ENCODE data around the gene POLR2E.

Gene POLR2E

DNA sequence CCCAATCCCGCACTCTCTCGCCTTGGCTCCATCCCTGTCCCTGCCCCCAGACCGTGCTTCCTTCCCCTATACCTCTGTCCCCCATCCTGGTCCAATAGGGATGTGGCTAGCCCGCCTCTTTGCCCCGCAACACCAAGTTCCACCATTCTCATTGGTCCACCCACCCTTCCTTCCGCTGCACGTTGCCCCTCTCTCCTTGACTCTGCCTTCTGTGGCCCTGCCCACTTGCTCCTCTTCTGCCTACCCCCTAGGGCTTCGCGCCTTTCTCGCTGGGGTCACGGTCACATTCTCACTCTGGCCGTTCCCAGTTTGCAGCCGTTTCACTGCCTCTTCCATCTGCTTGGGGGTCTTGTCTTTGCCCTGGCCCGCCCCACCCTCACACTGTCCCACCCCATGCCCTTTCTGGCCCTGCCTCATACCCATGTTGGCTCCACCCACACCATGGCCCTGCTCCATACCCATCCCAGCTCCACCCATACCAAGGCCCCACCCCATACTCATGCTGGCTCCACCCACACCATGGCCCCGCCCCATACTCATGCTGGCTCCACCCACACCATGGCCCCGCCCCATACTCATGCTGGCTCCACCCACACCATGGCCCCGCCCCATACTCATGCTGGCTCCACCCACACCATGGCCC is 32.7 kb downstream of the POLR2E start:
- no peak for DNase-seq

DNA sequence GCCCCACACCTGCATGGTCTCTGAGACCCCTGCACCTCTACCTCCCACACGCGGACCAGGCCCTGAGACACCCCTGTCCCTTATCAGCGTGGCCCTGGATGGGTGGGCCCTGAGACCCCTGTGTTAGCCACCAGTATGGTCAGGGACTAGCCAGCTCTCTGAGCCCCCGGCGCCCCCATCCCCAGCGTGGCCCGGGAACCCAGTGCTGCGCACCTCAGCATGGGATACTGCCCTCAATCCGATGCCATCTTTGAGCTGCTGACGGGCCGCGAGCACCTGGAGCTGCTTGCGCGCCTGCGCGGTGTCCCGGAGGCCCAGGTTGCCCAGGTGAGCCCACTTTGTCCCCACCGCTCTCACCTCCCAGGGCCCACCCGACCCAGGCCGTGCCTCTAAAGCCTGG is 33.2 kb downstream of the POLR2E start:
- no peak for DNase-seq

DNA sequence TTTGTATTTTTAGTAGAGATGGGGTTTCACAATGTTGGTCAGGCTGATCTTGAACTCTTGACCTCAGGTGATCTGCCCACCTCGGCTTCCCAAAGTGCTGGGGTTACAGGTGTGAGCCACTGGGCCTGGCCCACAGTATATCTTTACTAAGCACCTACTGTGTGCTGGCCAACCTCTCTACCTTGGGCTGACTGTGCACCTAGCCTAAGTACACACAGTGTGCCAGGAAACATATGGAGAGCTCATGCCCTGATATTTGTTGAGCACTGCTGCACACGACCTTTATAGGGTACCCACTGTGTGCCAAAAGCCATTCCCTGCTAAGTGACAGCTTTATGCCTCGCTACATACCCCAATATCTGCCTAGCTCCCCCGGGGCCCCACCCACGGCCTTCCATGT is 34.5 kb downstream of the POLR2E start:
- DNase-seq, result no peak

DNA sequence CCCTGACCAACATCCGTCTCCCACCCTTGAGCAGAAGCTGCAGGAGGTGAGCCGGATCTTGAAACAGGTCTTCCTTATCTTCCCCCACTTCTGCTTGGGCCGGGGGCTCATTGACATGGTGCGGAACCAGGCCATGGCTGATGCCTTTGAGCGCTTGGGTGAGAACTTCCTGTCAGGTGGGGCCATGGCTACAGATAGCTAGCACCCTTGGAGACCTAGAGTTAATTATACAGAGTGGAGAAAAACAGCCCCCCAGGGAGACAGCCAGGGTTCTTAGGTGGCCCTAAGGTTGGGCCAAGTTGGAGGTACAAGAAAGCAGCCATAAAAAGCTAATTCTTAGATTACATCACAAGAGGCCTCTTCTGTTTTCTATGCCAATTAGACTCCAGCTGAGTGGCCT is 37.1 kb downstream of the POLR2E start:
- DNase-seq, result no peak

DNA sequence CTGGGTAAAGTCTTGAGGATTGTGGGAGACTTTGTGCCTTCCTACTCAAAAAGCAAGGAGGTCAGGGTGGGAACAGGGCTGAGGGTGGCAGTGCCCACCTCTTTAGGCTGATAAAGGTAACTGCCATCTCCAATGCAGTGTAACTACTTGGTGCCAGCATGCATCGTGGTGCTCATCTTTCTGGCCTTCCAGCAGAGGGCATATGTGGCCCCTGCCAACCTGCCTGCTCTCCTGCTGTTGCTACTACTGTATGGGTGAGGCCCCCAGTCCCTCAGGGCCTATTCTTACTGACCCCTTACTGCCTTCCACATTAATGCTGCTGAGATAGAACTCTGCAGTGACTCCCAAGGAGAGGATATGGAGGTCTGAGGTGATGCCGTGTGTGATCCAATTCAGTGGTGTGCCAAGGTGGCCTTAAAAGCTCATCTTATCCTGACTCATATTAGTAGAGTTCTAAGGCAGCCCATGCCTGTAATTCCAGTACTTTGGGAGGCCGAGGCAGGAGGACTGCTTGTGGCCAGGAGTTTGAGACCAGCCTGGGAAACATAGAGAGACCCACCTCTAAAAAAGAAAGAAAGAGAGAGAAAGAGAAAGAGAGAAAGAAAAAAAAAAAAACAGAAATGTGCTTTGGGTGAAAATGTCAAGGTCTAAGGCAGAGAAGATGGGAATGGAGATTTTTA is 37.9 kb downstream of the POLR2E start:
- peak; percentile 82 for DNase-seq

DNA sequence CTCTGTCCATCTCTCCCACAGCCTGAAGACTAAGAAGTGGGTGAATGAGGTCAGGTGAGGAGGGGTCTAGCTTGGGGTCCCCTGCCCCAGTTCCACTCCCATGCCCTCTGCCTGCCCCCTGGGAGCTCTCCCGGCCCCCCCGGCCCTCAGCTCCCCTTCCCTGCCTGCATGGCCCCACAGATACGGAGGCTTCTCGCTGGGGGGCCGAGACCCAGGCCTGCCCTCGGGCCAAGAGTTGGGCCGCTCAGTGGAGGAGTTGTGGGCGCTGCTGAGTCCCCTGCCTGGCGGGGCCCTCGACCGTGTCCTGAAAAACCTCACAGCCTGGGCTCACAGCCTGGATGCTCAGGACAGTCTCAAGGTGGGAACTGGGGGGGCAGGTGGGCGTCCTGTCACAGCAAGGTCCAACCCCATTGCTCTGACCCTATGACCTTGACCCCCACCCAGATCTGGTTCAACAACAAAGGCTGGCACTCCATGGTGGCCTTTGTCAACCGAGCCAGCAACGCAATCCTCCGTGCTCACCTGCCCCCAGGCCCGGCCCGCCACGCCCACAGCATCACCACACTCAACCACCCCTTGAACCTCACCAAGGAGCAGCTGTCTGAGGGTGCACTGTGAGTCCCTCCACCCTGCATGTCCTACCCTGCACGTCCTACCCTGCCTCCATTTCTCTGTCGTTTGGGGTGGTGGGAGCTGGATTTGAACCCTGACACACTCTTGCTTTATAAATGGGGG is 39.1 kb downstream of the POLR2E start:
- DNase-seq, result no peak

DNA sequence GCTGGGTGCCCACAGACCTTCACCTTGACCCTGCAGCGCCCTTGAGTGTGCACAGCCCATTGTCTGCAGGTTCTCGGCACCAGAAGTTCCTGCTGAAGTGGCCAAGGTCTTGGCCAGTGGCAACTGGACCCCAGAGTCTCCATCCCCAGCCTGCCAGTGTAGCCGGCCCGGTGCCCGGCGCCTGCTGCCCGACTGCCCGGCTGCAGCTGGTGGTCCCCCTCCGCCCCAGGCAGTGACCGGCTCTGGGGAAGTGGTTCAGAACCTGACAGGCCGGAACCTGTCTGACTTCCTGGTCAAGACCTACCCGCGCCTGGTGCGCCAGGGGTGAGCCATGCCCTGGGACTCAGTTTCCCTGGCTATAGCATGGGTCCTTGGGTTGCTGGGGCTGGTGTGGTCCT is 40.1 kb downstream of the POLR2E start:
- DNase-seq, result no peak

DNA sequence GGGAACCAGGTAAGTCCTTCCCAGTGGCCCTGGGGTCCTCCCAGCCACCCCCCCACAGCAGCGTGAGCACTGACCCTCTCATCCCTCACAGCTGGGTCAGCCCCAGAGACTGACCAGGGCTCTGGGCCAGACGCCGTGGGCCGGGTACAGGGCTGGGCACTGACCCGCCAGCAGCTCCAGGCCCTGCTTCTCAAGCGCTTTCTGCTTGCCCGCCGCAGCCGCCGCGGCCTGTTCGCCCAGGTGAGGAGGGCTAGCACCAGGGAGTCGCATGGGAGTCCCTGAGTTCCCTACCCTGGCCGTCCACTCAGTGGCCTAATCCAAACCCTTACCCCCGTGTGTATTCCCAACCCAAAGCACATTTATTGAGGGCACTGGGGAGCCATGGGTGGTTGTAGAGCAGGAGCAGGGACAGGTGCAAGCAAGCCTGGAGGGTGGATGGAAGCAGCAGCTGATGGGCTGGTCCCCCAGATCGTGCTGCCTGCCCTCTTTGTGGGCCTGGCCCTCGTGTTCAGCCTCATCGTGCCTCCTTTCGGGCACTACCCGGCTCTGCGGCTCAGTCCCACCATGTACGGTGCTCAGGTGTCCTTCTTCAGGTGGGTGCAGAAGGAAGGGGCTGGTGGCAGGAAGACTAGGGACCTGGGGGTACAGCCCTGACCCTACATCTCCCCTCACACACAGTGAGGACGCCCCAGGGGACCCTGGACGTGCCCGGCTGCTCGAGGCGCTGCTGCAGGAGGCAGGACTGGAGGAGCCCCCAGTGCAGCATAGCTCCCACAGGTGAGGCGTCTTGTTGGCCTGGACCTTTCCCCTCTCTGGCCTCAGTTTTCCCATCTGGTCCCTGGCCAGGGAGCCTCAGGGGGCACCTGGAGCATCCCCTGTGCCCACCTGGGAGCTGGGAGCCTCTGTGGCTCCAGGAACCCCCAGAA is 40.8 kb downstream of the POLR2E start:
- DNase-seq, result no peak

DNA sequence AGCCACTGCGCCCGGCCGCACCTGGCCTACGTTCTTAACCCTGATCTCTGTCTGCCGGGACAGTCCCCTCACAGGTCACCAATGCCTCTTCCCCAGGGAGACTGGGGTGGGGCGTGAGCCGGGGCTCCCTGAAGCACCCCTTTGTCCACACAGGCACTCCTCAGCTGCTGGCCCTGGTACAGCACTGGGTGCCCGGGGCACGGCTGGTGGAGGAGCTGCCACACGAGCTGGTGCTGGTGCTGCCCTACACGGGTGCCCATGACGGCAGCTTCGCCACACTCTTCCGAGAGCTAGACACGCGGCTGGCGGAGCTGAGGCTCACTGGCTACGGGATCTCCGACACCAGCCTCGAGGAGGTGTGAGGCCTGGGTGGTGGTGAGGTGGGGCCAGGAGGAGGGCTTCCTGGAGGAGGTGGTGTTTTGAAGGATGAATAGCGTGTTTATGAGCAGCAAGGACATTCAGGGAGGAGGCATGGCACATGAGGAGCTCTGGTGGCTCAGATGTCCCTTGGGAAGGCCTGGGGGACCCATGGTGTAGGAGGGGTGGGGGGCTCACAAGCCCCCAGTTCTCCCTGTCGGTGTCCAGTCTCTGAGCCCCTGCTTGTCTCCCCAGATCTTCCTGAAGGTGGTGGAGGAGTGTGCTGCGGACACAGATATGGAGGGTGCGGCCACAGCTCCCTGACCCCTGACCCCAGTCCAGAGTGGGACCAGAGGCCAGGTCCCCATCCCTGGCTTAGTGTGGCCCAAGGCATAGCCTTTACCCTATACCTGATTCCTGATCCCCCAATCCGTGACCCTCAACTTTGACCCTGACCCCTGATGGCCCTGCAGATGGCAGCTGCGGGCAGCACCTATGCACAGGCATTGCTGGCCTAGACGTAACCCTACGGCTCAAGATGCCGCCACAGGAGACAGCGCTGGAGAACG is 41.7 kb downstream of the POLR2E start:
- DNase-seq, result no peak

DNA sequence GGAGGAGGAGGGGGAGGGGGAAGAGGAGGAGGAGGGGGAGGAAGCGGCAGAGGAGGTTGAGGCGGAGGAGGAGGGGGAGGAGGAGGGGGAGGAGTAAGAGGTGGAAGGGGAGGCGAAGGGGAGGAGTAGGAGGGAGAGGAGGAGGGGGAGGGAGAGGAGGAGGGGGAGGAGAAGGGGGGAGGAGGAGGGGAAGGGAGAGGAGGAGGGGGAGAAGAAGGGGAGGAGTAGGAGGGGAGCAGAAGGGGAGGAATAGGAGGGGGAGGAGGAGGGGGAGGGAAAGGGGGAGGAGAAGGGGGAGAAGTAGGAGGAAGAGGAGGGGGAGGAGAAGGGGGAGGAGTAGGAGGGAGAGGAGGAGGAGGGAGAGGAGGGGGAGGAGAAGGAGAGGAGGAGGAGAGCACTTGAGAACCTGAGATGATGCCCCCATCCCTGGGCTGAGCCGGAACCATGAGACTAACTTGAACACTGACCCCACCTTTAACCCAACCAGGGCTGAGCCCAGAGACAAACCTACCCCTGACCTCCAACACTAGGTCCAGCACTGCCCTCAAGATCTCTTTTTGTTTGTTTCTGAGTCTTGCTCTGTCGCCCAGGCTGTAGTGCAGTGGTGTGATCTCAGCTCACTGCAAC is 42.7 kb downstream of the POLR2E start:
- DNase-seq, result no peak

DNA sequence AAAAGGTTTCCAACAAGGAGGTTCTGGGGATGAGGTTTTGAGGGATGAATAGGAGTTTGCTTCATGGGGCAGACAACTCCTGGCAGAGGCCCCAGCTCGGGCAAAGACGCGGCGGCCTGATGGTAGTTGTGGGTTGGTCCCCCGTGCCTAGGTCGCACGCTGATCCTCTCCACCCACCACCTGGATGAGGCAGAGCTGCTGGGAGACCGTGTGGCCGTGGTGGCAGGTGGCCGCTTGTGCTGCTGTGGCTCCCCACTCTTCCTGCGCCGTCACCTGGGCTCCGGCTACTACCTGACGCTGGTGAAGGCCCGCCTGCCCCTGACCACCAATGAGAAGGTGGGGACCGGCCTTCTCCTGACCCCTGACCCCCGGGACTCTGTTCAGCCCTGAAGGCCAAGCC is 43.4 kb downstream of the POLR2E start:
- DNase-seq, result no peak

DNA sequence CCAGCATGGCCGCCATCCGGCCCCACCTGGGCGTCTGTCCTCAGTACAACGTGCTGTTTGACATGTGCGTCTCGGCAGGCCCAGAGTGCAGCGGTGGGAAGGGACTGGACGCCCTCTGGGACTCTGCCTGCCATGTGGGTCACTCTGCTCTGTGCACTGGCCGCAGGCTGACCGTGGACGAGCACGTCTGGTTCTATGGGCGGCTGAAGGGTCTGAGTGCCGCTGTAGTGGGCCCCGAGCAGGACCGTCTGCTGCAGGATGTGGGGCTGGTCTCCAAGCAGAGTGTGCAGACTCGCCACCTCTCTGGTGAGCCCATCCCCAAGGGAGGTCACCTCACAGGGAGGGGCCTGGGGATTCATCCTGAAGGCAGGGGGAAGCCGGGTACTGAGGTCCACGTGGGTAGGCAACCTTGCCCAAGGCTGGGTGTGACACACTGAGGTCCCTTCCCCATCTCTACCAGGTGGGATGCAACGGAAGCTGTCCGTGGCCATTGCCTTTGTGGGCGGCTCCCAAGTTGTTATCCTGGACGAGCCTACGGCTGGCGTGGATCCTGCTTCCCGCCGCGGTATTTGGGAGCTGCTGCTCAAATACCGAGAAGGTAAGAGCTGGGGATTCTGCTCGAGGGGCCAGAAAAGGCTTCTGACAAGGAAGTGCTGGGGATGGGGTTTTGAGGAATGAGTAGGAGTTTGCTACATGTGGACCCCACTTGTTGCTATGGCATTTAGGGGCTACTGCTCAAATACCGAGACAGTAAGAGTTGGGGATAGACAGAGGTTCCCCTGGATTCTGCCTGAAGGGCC is 44.0 kb downstream of the POLR2E start:
- no peak for DNase-seq

DNA sequence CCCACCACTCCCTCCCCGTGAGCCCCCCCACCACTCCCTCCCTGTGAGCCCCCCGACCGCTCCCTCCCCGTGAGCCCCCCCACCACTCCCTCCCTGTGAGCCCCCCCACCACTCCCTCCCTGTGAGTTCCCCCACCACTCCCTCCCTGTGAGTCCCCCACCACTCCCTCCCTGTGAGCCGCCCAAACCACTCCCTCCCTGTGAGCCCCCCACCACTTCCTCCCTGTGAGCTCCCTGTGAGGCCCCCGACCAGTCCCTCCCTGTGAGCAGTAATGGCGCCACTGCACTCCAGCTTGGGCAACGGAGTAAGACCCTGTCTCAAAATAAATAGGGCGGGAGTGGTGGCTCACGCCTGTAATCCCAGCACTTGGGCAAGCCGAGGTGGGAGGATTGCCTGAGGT is 45.4 kb downstream of the POLR2E start:
- no peak for DNase-seq

DNA sequence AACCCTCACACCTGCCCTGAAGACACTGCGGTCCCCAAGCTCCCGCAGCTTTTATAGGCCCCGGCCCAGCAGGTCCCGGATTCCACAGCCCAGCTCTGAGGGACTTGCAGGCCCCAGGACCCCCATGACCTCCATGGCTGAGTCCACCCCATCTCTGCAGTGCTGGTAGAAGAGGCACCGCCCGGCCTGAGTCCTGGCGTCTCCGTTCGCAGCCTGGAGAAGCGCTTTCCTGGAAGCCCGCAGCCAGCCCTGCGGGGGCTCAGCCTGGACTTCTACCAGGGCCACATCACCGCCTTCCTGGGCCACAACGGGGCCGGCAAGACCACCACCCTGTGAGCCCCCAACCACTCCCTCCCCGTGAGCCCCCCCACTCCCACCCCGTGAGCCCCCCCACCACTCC is 46.1 kb downstream of the POLR2E start:
- DNase-seq, result no peak

DNA sequence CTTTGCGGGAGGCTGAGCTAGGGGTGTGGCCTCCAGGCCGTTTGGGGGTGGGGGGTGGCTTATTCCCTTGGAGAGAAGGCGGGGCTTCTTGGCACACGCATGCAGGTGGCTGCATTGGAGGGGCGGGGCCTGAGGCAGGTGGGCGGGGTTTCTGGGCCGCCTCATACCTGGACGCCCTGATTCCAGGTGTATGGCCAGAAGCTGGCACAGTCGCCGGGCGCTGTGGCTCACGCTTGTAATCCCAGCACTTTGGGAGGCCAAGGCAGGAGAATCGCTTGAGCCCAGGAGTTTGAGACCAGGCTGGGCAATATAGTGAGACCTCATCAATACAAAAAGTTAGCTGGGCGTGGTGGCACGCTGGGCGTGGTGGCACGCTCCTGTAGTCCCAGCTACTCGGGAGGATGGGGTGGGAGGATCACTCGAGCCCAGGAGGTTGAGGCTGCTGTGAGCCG is 47.5 kb downstream of the POLR2E start:
- DNase-seq, result no peak

DNA sequence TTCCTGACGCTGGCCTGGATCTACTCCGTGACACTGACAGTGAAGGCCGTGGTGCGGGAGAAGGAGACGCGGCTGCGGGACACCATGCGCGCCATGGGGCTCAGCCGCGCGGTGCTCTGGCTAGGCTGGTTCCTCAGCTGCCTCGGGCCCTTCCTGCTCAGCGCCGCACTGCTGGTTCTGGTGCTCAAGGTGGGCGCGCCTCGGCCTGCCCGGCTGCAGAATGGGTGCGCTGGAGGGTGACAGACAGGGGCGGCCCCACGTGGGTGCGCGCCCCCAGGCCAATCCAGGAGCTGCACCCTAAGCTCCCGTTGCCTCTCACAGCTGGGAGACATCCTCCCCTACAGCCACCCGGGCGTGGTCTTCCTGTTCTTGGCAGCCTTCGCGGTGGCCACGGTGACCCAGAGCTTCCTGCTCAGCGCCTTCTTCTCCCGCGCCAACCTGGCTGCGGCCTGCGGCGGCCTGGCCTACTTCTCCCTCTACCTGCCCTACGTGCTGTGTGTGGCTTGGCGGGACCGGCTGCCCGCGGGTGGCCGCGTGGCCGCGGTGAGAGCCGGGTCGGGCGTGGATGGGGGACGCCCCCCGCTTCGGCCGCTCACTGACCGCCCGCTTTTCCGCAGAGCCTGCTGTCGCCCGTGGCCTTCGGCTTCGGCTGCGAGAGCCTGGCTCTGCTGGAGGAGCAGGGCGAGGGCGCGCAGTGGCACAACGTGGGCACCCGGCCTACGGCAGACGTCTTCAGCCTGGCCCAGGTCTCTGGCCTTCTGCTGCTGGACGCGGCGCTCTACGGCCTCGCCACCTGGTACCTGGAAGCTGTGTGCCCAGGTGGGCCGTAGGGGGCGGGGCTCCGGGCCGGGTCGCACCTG is 48.1 kb downstream of the POLR2E start:
- DNase-seq, result no peak

DNA sequence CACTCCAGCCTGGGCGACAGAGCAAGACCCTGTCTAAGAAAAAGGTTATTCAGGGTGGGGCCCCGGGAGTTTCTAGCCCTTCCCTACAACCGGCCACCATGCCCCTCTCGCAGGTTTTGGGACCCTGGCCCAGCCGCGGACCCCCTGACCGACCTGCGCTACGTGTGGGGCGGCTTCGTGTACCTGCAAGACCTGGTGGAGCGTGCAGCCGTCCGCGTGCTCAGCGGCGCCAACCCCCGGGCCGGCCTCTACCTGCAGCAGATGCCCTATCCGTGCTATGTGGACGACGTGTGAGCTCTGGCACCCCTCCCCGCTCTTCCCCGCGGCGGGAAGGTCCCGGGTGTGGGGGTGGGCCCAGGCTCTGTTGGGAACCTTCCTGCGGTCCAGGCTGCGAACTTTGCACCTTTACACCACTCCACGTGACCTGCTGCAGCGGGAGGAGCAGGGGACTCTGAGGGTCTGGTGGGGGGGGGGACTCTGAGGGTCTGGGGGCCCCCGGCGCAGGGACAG is 49.0 kb downstream of the POLR2E start:
- DNase-seq, result no peak

DNA sequence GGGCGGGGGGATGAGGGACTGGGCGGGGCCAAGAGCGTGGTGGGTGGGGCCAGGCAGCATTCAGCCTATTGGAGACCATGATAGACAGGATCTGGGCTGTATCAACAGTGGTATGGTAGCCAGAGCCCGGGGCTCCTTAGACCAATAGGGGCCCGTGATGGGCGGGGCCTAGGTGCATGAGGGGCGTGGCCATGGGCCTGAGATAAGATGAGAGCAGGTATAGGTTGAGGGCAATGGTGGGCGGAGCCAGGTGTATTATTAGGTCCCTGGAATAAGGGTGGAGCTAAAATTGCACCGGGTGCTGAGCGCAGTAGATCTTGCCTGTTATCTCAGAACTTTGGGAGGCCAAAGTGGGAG is 50.0 kb downstream of the POLR2E start:
- DNase-seq, result peak; percentile 85
